ENCODE data around the gene LRG1.

Gene LRG1

DNA sequence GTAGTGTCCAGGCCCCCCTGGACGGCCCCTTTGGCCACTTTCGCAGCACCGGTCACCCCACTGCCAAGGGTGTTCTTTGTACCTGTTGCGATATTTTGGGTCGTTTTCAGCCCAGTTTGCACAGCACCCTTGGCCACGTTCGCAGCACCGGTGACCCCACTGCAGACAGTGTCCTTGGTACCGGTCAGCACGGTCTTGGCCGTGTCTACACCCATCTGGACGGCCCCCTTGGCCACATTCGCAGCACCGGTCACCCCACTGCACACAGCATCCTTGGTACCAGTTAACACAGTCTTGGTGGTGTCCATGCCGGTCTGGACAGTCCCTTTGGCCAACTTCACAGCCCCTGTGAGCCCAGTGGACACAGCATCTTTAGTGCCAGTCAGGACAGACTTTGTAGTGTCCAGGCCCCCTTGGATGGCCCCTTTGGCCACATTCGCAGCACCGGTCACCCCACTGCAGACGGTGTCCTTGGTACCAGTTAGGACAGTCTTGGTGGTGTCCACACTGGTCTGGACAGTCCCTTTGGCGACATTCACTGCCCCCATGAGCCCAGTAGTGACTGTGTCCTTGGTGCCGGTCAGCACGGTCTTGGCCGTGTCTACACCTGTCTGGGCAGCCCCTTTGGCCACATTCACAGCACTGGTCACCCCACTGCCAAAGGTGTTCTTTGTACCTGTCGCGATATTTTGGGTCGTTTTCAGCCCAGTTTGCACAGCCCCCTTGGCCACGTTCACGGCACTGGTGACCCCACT, 28.4 kb downstream of the LRG1 start:
- TF ChIP-seq FOXP2 (optimal IDR thresholded peaks at IDR 0.05; ENCODE audit: borderline replicate concordance, extremely low read depth, extremely low read length, insufficient read depth) (no peak), TAF1 (IDR thresholded peaks at IDR 0.05; ENCODE audit: borderline replicate concordance, insufficient read depth, low read length) (no peak), SIN3A (IDR thresholded peaks at IDR 0.05; ENCODE audit: borderline replicate concordance, insufficient read depth, low read length) (no peak)
- TF ChIP-seq, protein P1, sequence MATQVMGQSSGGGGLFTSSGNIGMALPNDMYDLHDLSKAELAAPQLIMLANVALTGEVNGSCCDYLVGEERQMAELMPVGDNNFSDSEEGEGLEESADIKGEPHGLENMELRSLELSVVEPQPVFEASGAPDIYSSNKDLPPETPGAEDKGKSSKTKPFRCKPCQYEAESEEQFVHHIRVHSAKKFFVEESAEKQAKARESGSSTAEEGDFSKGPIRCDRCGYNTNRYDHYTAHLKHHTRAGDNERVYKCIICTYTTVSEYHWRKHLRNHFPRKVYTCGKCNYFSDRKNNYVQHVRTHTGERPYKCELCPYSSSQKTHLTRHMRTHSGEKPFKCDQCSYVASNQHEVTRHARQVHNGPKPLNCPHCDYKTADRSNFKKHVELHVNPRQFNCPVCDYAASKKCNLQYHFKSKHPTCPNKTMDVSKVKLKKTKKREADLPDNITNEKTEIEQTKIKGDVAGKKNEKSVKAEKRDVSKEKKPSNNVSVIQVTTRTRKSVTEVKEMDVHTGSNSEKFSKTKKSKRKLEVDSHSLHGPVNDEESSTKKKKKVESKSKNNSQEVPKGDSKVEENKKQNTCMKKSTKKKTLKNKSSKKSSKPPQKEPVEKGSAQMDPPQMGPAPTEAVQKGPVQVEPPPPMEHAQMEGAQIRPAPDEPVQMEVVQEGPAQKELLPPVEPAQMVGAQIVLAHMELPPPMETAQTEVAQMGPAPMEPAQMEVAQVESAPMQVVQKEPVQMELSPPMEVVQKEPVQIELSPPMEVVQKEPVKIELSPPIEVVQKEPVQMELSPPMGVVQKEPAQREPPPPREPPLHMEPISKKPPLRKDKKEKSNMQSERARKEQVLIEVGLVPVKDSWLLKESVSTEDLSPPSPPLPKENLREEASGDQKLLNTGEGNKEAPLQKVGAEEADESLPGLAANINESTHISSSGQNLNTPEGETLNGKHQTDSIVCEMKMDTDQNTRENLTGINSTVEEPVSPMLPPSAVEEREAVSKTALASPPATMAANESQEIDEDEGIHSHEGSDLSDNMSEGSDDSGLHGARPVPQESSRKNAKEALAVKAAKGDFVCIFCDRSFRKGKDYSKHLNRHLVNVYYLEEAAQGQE (IDR thresholded peaks at IDR 0.05; ENCODE audit: insufficient read depth in 1 of 2, low read depth in 2 of 2, low read length in 2 of 2): no peak

DNA sequence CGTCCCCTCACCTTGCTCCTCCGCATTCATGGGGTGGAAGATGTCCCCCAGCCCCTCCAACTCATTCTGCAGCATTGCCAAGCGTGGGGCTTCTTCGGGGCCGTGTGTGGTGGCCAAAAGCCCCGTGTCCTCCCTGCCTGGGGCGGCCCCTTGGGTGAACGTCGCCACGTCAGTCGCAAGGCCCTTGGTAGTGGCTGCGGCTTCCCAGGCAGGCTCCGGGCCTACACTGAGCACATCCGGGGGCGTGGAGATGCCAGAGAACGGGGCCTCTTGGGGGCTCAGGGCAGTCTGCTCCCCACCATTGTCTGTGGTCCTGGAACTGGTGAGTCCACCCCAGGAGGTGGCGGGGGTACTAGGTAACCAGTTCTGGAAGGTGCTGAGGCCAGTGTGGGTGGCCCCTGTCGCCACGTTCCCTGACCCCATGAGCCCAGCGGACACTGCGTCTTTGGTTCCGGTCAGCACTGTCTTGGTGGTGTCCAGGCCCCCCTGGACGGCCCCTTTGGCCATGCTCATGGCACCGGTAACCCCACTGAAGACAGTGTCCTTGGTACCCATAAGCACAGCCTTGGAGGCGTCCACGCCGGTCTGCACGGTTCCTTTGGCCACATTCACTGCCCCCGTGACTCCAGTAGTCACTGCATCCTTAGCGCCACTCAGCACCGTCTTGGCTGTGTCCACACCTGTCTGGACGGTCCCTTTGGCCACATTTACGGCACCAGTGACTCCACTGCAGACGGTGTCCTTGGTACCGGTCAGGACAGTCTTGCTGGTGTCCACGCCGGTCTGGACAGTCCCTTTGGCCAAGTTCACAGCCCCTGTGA, 29.2 kb downstream of the LRG1 start:
- TF ChIP-seq SIN3A (IDR thresholded peaks at IDR 0.05; ENCODE audit: borderline replicate concordance, insufficient read depth, low read length) (no peak), FOXP2 (optimal IDR thresholded peaks at IDR 0.05; ENCODE audit: borderline replicate concordance, extremely low read depth, extremely low read length, insufficient read depth) (no peak), TAF1 (IDR thresholded peaks at IDR 0.05; ENCODE audit: borderline replicate concordance, insufficient read depth, low read length) (no peak), POLR2AphosphoS5 (IDR thresholded peaks at IDR 0.05; ENCODE audit: low read depth, low read length) (no peak)
- TF ChIP-seq, protein P1 (IDR thresholded peaks at IDR 0.05; ENCODE audit: insufficient read depth in 1 of 2, low read depth in 2 of 2, low read length in 2 of 2): no peak

DNA sequence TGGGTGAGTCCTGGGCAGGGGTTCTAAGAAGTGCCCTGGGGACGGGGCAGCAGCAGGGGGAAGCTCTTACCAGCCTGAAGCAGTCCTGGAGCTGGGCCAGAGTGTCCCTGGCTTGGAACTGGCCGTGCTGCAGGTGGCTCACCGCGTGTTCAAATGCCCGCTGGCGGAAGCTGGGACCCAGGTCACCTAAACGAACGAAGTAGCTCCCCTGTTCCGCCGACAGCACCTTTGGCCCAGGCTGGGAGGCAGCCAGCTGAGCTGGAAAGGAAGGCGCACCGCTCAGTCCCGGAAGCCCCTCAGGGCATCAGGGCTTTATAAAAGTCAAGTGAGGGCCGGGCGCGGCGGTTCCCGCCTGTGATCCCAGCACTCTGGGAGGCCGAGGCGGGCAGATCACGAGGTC, 31.1 kb downstream of the LRG1 start:
- no peak for TF ChIP-seq FOXP2 (optimal IDR thresholded peaks at IDR 0.05; ENCODE audit: borderline replicate concordance, extremely low read depth, extremely low read length, insufficient read depth)
- TF ChIP-seq POLR2AphosphoS5 (IDR thresholded peaks at IDR 0.05; ENCODE audit: low read depth, low read length): no peak
- TF ChIP-seq, protein P1 (IDR thresholded peaks at IDR 0.05; ENCODE audit: insufficient read depth in 1 of 2, low read depth in 2 of 2, low read length in 2 of 2): no peak
- no peak for TF ChIP-seq TAF1 (IDR thresholded peaks at IDR 0.05; ENCODE audit: borderline replicate concordance, insufficient read depth, low read length)

DNA sequence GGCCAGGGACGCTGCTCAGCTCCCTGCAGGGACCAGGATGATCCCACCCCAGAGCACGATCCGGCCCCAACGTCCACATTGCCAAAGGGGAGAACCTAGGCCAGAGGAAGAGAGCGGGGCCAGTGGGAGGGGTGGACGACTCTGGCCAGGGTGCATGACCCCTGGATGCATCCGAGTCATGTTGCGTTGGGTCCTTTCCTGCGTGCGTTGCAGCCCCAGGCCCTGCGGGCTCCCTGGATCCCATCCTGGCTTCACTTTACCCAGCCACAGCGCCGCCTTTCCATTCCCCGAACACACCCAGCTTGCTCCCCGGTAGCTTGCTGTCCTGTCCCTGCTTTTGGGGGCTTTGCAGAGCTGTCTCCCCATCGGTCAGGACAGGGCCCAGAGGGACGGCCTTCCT, 32.0 kb downstream of the LRG1 start:
- TF ChIP-seq POLR2AphosphoS5 (IDR thresholded peaks at IDR 0.05; ENCODE audit: low read depth, low read length): no peak
- TF ChIP-seq, protein P1 (IDR thresholded peaks at IDR 0.05; ENCODE audit: insufficient read depth in 1 of 2, low read depth in 2 of 2, low read length in 2 of 2): no peak

Data from PFSK-1 (cell line).